Fibroblast of pulmonary artery (primary cell): ENCODE results near the gene PRDX1.

ENCODE experiments used
- DNase-seq: peaks from one replicate; pipeline ENCODE4 v3.0.0-alpha.2; 2010; ENCODE audit warnings: low read depth
- H3K4me3 ChIP-seq: replicated peaks from 2 replicates; pipeline ENCODE4 v1.5.1; 2011; ENCODE audit warnings: low read depth, mild to moderate bottlenecking, control low read depth, low read length, moderate library complexity
- TF ChIP-seq, protein P1 (sequence below): IDR thresholded peaks from 2 replicates; pipeline ENCODE4 v1.5.1; 2011; ENCODE audit warnings: mild to moderate bottlenecking, control low read depth, low read length, inconsistent platforms; ENCODE audit errors: missing control alignments

Gene PRDX1

GRCh38 chr1:45566722-45567121 lies 45.0 kb upstream of the PRDX1 start:
- no peak overlapping the region for H3K4me3 ChIP-seq

GRCh38 chr1:45563843-45564242 lies 42.2 kb upstream of the PRDX1 start:
- no peak overlapping the region for H3K4me3 ChIP-seq
- TF ChIP-seq, protein P1, sequence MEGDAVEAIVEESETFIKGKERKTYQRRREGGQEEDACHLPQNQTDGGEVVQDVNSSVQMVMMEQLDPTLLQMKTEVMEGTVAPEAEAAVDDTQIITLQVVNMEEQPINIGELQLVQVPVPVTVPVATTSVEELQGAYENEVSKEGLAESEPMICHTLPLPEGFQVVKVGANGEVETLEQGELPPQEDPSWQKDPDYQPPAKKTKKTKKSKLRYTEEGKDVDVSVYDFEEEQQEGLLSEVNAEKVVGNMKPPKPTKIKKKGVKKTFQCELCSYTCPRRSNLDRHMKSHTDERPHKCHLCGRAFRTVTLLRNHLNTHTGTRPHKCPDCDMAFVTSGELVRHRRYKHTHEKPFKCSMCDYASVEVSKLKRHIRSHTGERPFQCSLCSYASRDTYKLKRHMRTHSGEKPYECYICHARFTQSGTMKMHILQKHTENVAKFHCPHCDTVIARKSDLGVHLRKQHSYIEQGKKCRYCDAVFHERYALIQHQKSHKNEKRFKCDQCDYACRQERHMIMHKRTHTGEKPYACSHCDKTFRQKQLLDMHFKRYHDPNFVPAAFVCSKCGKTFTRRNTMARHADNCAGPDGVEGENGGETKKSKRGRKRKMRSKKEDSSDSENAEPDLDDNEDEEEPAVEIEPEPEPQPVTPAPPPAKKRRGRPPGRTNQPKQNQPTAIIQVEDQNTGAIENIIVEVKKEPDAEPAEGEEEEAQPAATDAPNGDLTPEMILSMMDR, result no peak
- no peak for DNase-seq

More at GRCh38 chr1:45566722-45567121, 45.0 kb upstream of the PRDX1 start:
- peak; percentile 29 for DNase-seq
- TF ChIP-seq, protein P1, result no peak

GRCh38 chr1:45557422-45557944 lies 35.8 kb upstream of the PRDX1 start:
- DNase-seq, result no peak
- TF ChIP-seq, protein P1, result no peak
- H3K4me3 ChIP-seq, result no peak overlapping the region

- TF ChIP-seq, protein P1, result no peak
- no peak overlapping the region for H3K4me3 ChIP-seq
- DNase-seq, result no peak
These were observed 32.5 kb upstream of the PRDX1 start for GRCh38 chr1:45554198-45554597.

GRCh38 chr1:45552331-45552730 lies 30.6 kb upstream of the PRDX1 start:
- no peak overlapping the region for H3K4me3 ChIP-seq
- TF ChIP-seq, protein P1, result no peak
- DNase-seq, result no peak

GRCh38 chr1:45551684-45552083 lies 30.0 kb upstream of the PRDX1 start:
- DNase-seq, result no peak

More at GRCh38 chr1:45551684-45552083, 30.0 kb upstream of the PRDX1 start:
- H3K4me3 ChIP-seq, result peak overlapping the region; percentile 97
- TF ChIP-seq, protein P1, result no peak
